ENCODE results near the gene QSOX1. TPM values are rescaled to one million over a fixed set of nuclear protein-coding genes. Genes with fewer than 3 reads are reported as not detected.

The QSOX1 gene
- total and polyA plus RNA-seq, 9 of the 15 experiments (the other 6 are each of a cell fraction or from before 2014, with no cell fraction given) = 4.0 to 53.1 (median 15.0) TPM

DNA sequence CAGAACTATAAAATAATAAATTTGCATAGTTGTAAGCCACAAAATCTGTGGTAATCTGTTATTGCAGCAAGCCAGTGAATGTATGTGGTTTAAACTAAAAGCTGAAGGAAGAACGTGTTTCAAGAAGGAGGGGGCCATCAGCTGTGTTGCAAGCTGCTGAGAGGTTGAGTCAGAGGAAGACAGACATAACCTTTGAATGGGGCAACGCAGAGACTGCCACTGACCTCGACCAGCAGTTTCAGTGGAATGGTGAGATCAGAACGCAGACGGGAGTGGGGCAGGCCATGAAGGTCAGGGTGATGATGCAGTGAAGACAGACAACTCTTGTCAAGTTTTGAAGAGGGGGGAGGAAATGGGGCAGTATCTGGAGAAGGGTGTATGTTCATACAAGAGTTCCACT is 23.2 kb upstream of the QSOX1 start (continued):
- TF ChIP-seq JUND (IDR thresholded peaks at IDR 0.05; ENCODE audit: borderline replicate concordance, low read depth, low read length) (peak; percentile 19; the same call in 1 of the 2 replicates), JUND (tag; IDR thresholded peaks at IDR 0.05; ENCODE audit: borderline replicate concordance, low read depth, low read length) (no peak), NR2C2 (CRISPR knock-in tag; IDR thresholded peaks at IDR 0.05) (no peak), NR2C2 (tag; IDR thresholded peaks at IDR 0.05) (peak; percentile 54; the same call in 1 of the 2 replicates), TRIM24 (IDR thresholded peaks at IDR 0.05) (peak in 1 of 2 experiments; percentile 43; a peak in 1 of 4 replicates), MEIS2 (IDR thresholded peaks at IDR 0.05; ENCODE audit: partially characterized antibody) (peak; percentile 36)

DNA sequence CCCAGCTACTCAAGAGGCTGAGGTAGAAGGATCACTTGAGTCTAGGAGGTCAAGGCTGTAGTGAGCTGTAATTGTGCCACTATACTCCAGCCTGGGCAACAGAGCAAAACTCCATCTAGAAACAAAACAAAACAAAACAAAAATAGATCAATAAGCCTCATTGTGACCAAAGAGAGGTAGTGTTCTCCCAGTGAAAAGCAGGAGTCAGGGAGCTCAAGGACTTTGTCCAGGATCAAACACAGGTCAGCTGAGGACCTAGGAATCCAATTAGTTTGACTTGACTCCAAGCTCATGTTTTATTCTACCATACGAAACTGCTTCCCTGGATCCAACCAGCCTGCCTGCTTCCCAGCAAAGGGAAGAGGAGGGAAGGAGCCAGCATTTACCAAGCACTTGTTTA is 21.5 kb upstream of the QSOX1 start:
- Histone ChIP-seq H3K9me3 (replicated peaks; ENCODE audit: control insufficient read depth, insufficient read depth, low read depth, low read length) (no peaks in the 10 kb centered on the region), H3K4me3 (no peak overlapping the region), H3K9ac (ENCODE audit: insufficient read depth in 1 of 2, low read depth in 2 of 2, low read length in 2 of 2) (peak overlapping the region in 1 of 2 experiments; percentile 71; a peak in 1 of 4 replicates), H3K4me1 (replicated peaks in 1 of 2; ENCODE audit: control insufficient read depth in 2 of 2, insufficient read depth in 2 of 2, low read length in 2 of 2) (peaks cover 8 to 11% of the 10 kb centered on the region in 2 experiments; a peak in 4 of 5 replicates), H3K27me3 (ENCODE audit: control insufficient read depth in 2 of 2, insufficient read depth in 2 of 2, low read length in 2 of 2) (no peaks in the 10 kb centered on the region), H3K27ac (ENCODE audit: extremely low read depth, low read depth, low read length) (no peak overlapping the region), H4K20me1 (replicated peaks; ENCODE audit: control insufficient read depth, insufficient read depth, low read length) (no peaks in the 10 kb centered on the region), H2AFZ (ENCODE audit: low read depth, low read length) (no peak overlapping the region), H3K9me1 (ENCODE audit: control insufficient read depth, insufficient read depth, low read length) (no peaks in the 10 kb centered on the region), H3K36me3 (ENCODE audit: control insufficient read depth, insufficient read depth, low read length) (no peaks in the 10 kb centered on the region), H3K4me2 (ENCODE audit: insufficient read depth, low read length) (peak overlapping the region; percentile 14; the same call in 1 of the 2 replicates), H3K79me2 (ENCODE audit: control insufficient read depth, insufficient read depth, low read length) (no peaks in the 10 kb centered on the region)
- intact Hi-C loops (cut with micrococcal nuclease) (no loop called here), in situ Hi-C loops (cut with MboI) (no loop called here)
- FAIRE-seq (no peak), ATAC-seq (no peak), DNase-seq (ENCODE audit: extremely low read depth in 1 of 4, low spot score in 3 of 4) (no peak)
- ChIA-PET POLR2A (interaction anchor here (0.7 to 1.3 kb wide), 2 partner anchors 9 to 11 kb away, joined by 3 to 8 read pairs; no protein-coding TSS in a partner anchor), CTCF (ENCODE audit: low intra/inter-chr PET ratio) (no interaction called here)
- no TSS peak for BruUV-seq (replicated peaks)
- WGBS (ENCODE audit: insufficient coverage, low coverage, missing lambda C conversion rate) = 13% methylated on average over 1 of the region's 1 CpG
- TF ChIP-seq, protein P1, sequence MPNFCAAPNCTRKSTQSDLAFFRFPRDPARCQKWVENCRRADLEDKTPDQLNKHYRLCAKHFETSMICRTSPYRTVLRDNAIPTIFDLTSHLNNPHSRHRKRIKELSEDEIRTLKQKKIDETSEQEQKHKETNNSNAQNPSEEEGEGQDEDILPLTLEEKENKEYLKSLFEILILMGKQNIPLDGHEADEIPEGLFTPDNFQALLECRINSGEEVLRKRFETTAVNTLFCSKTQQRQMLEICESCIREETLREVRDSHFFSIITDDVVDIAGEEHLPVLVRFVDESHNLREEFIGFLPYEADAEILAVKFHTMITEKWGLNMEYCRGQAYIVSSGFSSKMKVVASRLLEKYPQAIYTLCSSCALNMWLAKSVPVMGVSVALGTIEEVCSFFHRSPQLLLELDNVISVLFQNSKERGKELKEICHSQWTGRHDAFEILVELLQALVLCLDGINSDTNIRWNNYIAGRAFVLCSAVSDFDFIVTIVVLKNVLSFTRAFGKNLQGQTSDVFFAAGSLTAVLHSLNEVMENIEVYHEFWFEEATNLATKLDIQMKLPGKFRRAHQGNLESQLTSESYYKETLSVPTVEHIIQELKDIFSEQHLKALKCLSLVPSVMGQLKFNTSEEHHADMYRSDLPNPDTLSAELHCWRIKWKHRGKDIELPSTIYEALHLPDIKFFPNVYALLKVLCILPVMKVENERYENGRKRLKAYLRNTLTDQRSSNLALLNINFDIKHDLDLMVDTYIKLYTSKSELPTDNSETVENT (CRISPR knock-in tag; IDR thresholded peaks at IDR 0.05) = no peak
- TF ChIP-seq ZNF780A (CRISPR knock-in tag; IDR thresholded peaks at IDR 0.05) (no peak), ZNF124 (CRISPR knock-in tag; IDR thresholded peaks at IDR 0.05) (no peak), SMARCA4 (IDR thresholded peaks at IDR 0.05) (no peak), ZNF431 (CRISPR knock-in tag; IDR thresholded peaks at IDR 0.05) (no peak), SAFB2 (IDR thresholded peaks at IDR 0.05; ENCODE audit: borderline replicate concordance, low read depth, low read length, severe bottlenecking) (no peak)
- TF ChIP-seq, protein P2, sequence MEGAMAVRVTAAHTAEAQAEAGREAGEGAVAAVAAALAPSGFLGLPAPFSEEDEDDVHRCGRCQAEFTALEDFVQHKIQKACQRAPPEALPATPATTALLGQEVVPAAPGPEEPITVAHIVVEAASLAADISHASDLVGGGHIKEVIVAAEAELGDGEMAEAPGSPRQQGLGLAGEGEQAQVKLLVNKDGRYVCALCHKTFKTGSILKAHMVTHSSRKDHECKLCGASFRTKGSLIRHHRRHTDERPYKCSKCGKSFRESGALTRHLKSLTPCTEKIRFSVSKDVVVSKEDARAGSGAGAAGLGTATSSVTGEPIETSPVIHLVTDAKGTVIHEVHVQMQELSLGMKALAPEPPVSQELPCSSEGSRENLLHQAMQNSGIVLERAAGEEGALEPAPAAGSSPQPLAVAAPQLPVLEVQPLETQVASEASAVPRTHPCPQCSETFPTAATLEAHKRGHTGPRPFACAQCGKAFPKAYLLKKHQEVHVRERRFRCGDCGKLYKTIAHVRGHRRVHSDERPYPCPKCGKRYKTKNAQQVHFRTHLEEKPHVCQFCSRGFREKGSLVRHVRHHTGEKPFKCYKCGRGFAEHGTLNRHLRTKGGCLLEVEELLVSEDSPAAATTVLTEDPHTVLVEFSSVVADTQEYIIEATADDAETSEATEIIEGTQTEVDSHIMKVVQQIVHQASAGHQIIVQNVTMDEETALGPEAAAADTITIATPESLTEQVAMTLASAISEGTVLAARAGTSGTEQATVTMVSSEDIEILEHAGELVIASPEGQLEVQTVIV (CRISPR knock-in tag; IDR thresholded peaks at IDR 0.05; ENCODE audit: borderline replicate concordance) = no peak
- TF ChIP-seq, protein P3, sequence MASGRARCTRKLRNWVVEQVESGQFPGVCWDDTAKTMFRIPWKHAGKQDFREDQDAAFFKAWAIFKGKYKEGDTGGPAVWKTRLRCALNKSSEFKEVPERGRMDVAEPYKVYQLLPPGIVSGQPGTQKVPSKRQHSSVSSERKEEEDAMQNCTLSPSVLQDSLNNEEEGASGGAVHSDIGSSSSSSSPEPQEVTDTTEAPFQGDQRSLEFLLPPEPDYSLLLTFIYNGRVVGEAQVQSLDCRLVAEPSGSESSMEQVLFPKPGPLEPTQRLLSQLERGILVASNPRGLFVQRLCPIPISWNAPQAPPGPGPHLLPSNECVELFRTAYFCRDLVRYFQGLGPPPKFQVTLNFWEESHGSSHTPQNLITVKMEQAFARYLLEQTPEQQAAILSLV (tag; IDR thresholded peaks at IDR 0.05) = no peak

Data from K562 (cell line).